GM19238 (cell line): ENCODE results near the gene VAV1.

ENCODE experiments used
- DNase-seq: peaks from one replicate; pipeline ENCODE4 v3.0.0; 2011; ENCODE audit warnings: low spot score; ENCODE audit not compliant: insufficient read length

Gene VAV1, protein sequence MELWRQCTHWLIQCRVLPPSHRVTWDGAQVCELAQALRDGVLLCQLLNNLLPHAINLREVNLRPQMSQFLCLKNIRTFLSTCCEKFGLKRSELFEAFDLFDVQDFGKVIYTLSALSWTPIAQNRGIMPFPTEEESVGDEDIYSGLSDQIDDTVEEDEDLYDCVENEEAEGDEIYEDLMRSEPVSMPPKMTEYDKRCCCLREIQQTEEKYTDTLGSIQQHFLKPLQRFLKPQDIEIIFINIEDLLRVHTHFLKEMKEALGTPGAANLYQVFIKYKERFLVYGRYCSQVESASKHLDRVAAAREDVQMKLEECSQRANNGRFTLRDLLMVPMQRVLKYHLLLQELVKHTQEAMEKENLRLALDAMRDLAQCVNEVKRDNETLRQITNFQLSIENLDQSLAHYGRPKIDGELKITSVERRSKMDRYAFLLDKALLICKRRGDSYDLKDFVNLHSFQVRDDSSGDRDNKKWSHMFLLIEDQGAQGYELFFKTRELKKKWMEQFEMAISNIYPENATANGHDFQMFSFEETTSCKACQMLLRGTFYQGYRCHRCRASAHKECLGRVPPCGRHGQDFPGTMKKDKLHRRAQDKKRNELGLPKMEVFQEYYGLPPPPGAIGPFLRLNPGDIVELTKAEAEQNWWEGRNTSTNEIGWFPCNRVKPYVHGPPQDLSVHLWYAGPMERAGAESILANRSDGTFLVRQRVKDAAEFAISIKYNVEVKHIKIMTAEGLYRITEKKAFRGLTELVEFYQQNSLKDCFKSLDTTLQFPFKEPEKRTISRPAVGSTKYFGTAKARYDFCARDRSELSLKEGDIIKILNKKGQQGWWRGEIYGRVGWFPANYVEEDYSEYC

DNA sequence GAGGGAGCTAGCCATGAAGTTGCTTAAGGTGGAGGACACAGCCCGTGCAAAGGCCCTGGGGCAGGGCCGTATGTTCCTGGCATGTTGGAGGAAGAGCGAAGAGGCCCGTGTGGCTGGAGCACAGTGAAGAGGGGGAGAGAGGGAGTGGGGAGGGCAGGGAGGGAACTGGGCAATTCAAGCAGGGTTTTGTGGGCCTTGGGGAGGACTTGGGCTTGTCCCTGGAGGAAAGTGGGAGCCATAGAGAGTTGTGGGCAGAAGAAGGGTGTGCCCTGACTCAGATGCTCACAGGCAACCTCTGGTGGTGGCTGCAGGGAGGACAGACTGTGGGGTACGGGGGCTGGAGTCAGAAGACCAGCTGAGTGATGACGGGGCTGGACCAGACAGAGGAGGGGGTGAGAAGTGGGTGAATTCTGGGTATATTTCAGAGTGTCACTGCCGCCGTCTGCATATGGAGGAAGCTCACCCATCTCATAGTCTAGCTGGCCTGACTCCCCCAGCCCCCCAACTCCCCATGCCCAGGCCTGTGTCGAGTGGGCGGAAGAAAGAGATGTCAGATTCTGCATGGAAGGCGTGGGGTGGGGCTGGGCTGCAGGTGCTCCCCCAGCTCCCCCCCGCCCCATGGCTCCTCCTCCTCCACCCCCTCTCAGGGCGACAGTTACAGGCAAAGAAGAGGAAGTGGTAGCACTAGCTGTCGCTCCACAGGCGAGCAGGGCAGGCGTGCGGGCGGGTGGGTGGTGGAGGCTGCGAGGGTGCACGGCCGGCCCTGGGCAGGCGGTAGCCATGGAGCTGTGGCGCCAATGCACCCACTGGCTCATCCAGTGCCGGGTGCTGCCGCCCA is at the start of gene VAV1:
TSS of gene VAV1 (plus strand) at position 681 of the 838 bp plus-strand sequence. CDS start at position 781, 100 bp downstream.
- peak; percentile 92 for DNase-seq

DNA sequence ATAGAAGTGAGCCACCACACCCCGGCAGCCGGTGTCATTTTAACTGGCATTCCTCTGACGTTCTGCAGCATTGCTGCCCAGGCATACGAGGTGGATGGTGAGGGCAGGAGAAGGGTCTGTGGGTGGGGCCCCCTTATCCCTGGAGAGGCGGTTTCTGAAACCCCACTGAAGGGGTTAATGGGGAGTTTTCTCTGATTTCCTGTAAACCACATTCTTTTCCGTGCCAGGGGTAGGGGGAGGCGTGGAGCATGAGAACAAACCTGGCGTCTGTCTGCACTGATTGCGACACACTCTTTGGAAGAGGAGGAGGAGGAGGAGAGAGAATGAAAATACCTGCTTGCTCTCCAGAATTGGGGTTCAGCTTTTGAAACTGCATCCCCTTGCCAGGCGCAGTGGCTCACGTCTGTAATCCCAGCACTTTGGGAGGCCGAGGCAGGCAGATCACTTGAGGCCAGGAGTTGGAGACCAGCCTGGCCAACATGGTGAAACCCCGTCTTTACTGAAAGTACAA is 49.3 kb upstream of the VAV1 start:
- no peak for DNase-seq

DNA sequence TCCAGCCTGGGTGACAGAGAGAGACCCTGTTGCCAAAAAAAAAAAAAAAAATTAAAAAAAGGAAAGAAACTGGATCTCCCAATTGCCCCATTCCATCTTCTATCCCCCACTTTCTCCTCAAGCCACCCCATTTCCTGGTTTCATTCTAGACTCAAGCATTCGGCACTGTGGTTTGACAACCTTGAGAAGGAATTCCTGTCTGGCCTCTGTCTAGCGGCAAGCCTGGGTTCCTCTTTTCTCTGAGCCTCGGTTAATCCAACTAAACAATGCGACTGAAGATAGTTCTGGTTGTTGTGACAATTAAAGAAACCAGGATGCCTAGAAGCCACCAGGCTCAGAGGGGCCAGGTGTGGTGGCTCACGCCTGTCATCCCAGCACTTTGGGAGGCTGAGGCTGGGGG is 48.8 kb upstream of the VAV1 start:
- DNase-seq: no peak

DNA sequence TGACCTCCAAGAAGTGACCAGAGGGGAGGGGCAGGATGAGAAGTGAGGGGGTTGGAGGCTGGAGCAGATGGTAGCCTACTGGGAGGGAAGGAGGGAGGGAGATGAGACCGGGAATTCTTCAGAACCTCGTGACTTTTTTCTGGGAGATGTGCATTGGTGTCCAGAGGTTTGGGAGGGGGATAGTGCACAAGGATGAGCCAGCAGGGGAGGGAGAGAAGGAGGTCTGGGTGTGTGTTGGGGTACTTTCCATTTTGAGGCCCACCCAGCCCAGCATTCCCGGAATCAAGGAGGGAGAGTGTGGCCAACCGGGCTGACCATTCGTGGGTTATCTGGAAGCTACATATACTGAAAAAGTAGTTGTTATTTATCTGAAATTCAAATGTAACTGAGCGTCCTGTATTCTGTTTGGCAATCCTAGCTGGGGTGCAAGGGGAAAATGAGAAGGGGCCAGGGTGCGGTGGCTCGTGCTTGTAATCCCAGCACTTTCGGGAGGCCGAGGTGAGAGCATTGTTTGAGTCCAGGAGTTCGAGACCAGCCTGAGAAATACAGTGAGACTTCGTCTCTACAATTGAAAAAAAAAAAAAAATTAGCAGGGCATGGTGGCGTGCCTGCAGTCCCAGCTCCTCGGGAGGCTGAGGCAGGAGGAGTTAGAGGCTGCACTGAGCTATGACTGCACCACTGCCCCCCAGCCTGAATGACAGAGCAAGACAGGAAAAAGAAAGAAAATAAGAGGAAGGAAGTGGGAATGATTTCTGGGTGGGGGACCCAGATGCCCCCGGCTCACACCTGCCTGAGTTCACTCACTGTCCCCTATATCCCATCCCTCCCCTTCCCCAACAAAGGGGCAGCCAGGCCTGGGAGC is 47.6 kb upstream of the VAV1 start:
- DNase-seq: no peak

DNA sequence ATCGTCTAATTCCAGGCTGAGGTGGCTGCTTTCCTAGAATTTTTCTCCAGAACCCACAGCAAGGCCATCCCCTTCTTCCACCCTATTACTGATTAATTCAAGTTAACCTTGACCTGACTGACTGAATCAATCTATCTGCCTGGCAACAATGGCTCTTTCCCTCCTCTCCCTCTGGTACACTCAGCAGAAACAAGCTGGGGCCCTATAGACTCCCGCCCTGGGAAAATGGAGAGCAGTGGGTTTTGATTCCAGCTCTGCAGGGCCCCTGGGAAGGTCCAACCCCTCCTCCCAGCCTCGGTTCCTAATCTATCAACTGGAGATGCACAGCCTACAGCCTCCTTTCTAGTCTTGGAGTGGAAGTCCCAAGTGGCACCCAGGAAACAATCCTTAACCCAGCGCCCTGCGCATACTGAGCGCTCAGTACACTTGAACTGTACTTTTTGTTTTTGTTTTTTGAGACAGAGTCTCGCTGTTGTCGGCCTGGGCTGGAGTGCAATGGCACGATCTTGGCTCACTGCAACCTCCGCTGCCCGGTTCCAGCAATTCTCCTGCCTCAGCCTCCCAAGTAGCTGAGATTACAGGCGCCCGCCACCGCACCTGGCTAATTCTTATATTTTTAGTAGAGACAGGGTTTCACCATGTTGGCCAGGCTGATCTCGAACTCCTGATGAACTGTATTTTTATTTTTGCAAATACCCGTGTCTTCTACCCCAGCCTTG is 46.8 kb upstream of the VAV1 start:
- DNase-seq: no peak

DNA sequence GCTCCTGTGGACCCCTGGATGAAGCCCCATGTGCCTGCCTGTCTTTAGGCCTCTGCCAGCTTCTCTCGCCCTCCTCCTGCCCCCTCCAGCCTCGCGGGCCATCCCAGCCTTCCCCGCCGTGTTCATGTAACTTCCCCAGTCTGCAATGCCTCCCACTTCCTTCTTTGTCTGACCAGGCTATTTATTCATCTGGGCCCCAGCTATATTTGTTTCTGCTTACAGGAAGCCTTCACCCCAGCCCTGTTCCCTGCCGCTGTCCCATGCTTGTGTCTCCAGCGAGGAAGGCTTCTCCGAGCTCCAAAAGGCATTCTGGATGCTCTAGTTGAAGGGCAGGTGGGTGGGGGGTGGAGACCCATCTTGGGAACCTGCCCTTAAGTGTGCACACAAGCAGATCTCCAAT is 44.2 kb upstream of the VAV1 start:
- DNase-seq: no peak

DNA sequence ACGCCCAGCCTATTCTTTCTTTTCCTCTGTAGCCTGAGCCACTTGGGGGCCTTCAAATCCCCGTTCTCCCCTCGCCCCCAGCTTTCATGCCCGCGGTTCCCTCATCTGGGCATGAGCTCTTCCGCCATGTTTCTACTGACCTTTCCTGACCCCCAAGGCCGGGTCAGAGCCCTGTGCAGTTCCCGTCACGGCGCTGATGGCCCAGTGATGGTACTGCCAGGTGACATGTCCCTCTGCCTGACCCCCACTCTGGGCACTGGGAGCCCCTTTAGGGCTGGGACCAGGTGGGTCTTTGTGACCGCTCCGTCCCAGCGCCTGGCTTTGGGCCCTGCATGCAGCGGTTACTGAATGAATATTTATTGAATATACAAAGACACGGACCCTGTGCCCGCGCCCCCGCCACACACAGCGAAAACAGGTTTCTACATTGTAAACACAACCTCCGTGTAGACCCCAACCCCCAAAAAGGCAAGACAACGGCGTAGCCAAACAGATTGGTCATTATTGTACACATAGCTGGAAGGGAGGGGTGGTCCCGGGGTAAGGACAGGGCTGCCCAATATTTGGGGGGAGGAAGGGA is 42.8 kb upstream of the VAV1 start:
- DNase-seq: no peak

DNA sequence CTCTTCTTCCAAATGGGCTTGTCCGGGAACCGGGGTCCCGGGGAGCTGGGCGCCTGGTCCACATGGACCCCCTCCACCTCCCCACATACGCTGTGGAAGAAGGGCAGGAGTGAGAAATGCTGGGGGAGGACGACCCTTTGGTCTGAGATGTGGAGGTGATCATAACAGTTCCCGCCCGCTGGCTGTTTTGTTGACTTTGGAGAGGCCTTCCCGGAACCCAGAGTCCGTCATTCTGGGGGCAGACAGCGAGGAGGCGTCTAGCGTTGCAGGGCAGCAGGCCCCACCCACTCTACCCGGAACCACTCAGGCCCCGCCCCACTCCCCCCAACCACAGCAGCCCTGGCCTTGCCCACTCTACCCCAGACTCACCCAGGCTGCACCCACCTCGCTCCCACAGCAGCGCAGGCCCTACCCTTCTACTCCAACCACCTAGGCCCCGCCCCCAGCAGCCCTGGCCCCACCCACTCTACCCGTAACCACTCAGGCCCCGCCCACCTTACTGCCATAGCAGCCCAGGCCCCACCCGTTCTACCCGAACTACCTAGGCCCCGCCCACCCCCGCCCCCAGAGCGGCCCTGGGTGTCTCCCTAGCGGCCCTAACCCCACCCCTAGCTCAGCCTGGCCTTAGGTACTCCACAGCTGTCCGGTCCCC is 42.2 kb upstream of the VAV1 start:
- DNase-seq: no peak

DNA sequence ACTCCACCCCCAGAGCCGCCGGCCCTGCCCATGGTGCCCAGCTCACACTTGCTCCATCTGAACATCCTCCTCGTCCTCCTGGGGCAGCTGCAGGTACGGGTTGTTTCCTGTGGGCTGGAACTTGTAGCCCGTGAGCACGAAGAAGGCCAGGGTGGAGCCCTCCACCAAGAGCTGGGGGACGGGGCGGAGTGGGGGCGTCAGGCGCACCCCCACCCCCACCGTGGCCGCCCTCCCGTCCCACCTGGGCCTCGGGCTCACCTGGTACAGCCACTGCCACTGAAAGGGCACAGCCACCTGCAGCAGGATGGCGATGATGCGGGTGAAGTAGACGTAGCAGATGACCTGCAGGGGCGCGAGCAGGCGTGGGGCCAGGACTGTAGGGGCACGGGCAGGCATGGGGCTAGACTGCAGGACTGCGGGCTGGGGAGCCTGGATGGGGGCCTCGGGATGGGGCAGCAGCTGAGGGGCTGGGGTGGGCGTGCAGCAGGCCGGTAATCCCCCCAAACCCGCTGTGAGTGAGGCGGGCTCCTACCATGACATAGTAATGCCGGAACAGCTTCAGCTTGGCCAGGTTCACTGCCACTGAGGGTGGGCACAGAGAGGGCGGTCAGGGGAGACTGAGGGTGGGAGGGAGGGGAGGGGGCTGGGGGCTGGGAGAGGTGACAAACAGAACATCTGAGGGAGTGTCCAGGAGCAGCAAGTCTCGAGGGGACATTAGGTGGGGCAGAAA is 41.4 kb upstream of the VAV1 start:
- DNase-seq: no peak

DNA sequence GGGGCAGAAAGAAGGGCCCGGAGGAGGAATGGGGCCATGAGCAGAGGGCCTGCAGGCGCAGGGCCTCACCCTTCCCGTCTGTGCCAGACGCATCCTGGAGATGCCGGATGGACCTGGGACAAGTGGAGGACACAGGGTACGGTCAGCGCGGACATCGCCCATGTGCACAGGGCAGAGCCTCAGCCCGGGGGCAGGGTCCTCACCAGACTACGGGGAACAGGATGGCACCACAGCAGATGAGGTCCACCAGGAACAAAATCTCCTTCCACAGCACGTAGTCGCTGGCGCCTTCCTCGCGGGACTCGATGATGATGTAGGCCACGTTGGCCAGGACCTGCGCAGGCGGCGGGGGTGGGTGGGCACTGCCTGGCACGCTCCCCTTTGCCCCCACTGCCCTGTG is 40.7 kb upstream of the VAV1 start:
- no peak for DNase-seq

DNA sequence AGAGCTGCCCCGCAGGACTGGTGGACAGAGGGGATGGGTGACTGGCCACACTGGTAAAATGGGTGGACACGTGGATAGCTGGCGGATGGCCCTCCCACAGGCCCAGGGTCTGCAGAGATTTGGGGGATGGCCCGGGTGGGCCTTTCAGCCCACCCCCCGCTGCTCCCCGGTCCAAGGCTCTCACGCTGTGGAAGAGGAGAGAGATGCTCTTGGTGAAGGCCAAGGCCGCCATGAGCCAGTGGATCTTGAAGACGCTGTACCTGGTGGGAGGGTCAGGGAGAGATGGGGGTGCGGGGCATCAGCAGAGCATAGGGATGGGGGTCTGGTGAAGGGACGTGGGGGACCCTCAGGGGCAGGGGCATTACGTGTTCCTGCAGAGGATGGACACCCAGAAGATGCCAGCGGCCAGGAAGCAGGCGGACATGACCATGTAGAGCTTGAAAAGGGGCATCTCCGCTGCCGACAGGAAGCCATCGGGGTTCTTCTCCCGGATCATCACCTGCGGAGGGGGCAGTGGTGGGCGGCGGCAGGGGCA is 39.6 kb upstream of the VAV1 start:
- DNase-seq: no peak

DNA sequence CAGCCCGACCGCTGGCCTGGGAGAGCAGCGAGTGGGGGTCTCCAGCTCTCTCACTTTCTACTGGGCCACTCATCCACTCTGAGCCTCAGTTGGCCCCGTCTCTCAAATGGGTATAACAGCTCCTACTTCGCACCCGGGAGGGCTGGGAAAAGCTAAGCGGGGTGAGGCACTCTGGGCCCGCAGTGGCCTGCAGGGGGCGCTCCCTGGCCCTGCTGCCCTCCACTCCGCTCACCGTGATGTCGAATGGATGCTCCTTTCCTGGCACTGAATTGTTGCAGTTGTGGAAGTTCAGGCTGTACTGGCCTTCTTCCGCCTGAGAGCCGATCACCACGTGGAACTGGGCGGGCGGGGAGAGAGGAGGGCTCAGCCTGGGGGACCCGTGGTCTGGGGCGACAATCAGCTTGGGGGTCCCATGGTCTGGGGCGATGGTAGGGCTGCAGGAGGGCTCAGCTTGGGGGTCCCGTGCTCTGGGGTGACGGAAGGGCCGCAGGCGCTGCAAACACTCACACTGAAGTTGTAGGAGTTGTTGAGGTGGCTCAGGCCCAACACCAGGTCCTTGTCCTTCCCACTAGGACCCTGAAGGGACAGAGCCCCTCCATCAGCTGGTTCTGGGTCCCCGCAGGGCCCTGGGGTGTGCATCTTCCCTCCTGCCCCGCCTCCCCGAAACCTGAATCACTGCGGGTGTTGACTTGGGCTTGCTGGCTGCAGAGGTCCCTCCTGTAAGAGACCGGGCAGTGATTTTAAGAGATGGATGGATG is 39.0 kb upstream of the VAV1 start:
- no peak for DNase-seq

DNA sequence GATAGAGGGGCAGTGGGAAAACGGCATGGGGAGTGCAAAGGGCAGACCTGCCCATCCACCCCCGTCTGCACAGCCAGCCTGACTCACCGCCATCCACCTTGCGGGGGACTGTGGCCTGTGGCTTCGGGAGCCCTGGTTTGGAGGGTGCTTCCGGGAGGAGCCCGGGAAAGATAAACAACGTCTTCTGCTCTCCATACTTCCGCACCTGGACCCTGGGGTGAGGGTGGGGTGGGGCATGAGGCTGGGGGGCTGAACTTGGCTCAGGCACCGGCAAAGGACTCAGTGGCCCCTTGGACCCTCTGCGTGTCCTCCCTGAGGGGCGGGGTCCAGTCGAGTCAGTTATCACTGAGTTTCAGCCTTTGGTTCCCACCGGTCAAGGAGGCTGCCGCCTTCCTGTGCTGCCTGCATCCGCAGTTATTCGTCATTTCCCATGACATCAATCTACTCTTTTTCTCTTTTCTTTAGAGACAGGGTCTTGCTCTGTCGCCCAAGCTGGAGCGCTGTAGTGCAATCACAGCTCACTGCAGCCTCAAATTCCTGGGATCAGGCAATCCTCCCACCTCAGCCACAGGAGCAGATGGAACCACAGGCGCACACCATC is 38.3 kb upstream of the VAV1 start:
- DNase-seq: no peak

DNA sequence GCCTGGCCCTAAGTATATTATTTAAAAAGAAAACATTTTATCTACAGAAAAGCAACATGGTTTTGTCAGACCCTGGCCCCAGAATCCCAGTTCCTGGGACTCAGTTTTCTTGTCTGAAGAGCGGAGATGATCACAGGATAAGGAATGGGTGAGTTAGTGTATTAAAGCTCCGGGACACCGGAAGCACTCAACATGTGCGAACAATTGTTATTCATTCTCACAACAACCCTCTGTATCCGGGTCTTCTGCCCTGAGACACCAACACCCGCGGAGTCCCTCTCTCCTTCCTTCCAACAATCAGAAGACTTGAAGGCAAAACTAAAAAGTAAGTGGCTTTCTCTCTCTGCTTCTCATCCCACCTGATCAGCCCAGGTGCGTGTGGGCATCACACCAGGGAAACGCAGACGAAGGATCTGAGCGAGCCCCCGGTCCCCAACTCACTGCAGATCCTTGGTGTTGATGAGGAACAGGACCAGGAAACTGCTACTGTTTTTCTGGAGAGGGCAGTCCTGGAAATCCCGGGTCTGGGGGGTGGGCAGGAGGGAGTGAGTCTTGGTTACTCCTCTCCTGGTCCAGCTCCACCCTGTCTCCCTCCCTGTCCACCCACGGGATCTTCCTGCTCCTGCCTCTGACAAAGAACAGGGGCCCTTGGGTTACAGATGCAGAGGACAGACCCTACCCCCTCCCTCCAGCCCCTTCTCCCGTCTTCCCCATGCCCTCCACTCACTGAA is 37.2 kb upstream of the VAV1 start:
- no peak for DNase-seq

DNA sequence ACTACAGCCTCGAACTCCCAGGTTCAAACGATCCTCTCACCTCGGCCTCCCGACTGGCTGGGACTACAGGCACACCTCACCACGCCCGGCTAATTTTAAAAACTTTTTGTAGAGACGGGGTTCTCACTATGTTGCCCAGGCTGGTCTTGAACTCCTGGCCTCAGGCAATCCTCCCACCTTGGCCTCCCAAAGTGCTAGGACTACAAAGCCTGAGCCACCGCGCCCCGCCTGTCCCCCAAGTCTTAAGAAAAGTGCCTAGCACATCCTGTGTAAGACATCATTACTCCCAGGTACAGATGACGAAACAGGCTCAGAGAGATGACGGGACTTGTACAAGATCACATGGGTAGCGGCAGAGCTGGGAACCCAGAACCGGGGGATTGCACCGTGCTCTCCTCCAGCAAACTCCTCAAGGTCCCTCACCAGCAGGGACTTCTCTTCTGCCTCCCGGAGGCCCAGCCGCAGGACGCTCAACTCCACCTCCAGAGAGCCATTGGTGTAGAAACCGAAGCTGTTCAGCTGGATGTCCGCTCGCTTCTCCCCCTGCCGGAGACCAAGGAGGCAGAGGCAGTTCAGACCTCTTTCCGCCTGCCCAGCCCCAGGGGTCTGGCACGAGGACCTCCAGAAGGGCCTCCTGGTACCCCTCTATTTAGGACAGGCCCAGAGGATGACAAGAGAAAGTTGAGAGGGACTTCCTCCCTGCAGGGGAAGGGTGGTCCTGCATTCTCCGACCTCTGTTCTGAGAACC is 36.2 kb upstream of the VAV1 start:
- DNase-seq: peak; percentile 88

DNA sequence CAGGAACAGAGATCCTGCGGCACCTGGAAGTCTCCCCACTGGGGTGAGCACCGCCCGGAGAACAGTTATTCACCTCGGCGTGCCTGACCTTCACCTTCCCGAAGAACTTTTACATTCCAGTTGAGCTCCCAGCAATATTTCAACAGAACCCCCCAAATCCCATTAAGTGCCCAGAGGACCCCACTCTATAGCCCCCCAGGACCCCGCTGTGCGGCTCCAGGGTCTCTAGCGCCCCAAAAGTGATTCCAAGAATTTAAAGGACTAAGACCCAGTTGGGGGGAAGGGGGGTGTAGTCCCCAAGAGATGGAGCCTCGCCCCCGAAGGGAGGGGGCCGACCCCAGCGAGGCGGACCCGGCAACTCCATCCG is 35.6 kb upstream of the VAV1 start:
- DNase-seq: no peak
